ENCODE data around the gene GNG2. TPM values are rescaled to one million over a fixed set of nuclear protein-coding genes. Genes with fewer than 3 reads are reported as not detected.

Gene GNG2
- total and polyA plus RNA-seq, 2 donors from 2014 or later: 4.0 to 35.6 TPM

GRCh38 chr14:51847489-51847796 is 13.0 kb upstream of the GNG2 start:
- Histone ChIP-seq H3K9me3 (ENCODE audit: control insufficient read depth in 2 of 3, insufficient read depth in 1 of 3, low read length in 3 of 3) (no peaks in the 10 kb centered on the region), H3K36me3 (ENCODE audit: control insufficient read depth in 2 of 3, insufficient read depth in 3 of 3, low read length in 3 of 3) (no peaks in the 10 kb centered on the region), H3K4me3 (ENCODE audit: low read length in 3 of 3) (peak overlapping the region in 1 of 3 donors; percentile 18), H3K27ac (ENCODE audit: low read depth in 2 of 2, low read length in 2 of 2) (peak overlapping the region in 1 of 2 donors; percentile 43), H3K27me3 (ENCODE audit: control insufficient read depth, insufficient read depth, low read length) (no peaks in the 10 kb centered on the region), H3K4me1 (ENCODE audit: control insufficient read depth in 2 of 3, insufficient read depth in 2 of 3, low read depth in 1 of 3, low read length in 3 of 3) (peaks cover 0 to 2% (median 0%) of the 10 kb centered on the region in 3 donors), H3K9ac (ENCODE audit: low read length in 3 of 3) (no peak overlapping the region)
- TF ChIP-seq, protein P1, sequence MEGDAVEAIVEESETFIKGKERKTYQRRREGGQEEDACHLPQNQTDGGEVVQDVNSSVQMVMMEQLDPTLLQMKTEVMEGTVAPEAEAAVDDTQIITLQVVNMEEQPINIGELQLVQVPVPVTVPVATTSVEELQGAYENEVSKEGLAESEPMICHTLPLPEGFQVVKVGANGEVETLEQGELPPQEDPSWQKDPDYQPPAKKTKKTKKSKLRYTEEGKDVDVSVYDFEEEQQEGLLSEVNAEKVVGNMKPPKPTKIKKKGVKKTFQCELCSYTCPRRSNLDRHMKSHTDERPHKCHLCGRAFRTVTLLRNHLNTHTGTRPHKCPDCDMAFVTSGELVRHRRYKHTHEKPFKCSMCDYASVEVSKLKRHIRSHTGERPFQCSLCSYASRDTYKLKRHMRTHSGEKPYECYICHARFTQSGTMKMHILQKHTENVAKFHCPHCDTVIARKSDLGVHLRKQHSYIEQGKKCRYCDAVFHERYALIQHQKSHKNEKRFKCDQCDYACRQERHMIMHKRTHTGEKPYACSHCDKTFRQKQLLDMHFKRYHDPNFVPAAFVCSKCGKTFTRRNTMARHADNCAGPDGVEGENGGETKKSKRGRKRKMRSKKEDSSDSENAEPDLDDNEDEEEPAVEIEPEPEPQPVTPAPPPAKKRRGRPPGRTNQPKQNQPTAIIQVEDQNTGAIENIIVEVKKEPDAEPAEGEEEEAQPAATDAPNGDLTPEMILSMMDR (IDR thresholded peaks at IDR 0.05; ENCODE audit: borderline replicate concordance, extremely low read depth, insufficient read depth): no peak
- intact Hi-C loops (cut with DNase I): no loop called here
- DNase-seq (no peak), FAIRE-seq (no peak)

- Histone ChIP-seq H3K27ac (ENCODE audit: low read depth in 2 of 2, low read length in 2 of 2) (peak overlapping the region in 1 of 2 donors; percentile 14), H3K27me3 (ENCODE audit: control insufficient read depth, insufficient read depth, low read length) (no peaks in the 10 kb centered on the region), H3K4me3 (ENCODE audit: low read length in 3 of 3) (no peak overlapping the region), H3K4me1 (ENCODE audit: control insufficient read depth in 2 of 3, insufficient read depth in 2 of 3, low read depth in 1 of 3, low read length in 3 of 3) (peaks cover 0 to 2% (median 0%) of the 10 kb centered on the region in 3 donors), H3K9me3 (ENCODE audit: control insufficient read depth in 2 of 3, insufficient read depth in 1 of 3, low read length in 3 of 3) (no peaks in the 10 kb centered on the region), H3K36me3 (ENCODE audit: control insufficient read depth in 2 of 3, insufficient read depth in 3 of 3, low read length in 3 of 3) (no peaks in the 10 kb centered on the region), H3K9ac (ENCODE audit: low read length in 3 of 3) (no peak overlapping the region)
- TF ChIP-seq, protein P1 (IDR thresholded peaks at IDR 0.05; ENCODE audit: borderline replicate concordance, extremely low read depth, insufficient read depth): no peak
- FAIRE-seq: no peak
- no peak for DNase-seq
- intact Hi-C loops (cut with DNase I): no loop called here
These were observed 12.3 kb upstream of the GNG2 start for GRCh38 chr14:51848120-51848519.

- no peaks in the 10 kb centered on the region for H3K9me3 ChIP-seq (ENCODE audit: control insufficient read depth in 2 of 3, insufficient read depth in 1 of 3, low read length in 3 of 3)
- TF ChIP-seq, protein P1 (IDR thresholded peaks at IDR 0.05; ENCODE audit: borderline replicate concordance, extremely low read depth, insufficient read depth): no peak
- no peak for FAIRE-seq
- H3K9ac ChIP-seq (ENCODE audit: low read length in 3 of 3): no peak overlapping the region
- H3K27ac ChIP-seq (ENCODE audit: low read depth in 2 of 2, low read length in 2 of 2): no peak overlapping the region
- no peak overlapping the region for H3K4me3 ChIP-seq (ENCODE audit: low read length in 3 of 3)
- no peaks in the 10 kb centered on the region for H3K27me3 ChIP-seq (ENCODE audit: control insufficient read depth, insufficient read depth, low read length)
- intact Hi-C loops (cut with DNase I): no loop called here
- peaks cover 0 to 2% (median 0%) of the 10 kb centered on the region in 3 donors for H3K4me1 ChIP-seq (ENCODE audit: control insufficient read depth in 2 of 3, insufficient read depth in 2 of 3, low read depth in 1 of 3, low read length in 3 of 3)
- DNase-seq: no peak
- H3K36me3 ChIP-seq (ENCODE audit: control insufficient read depth in 2 of 3, insufficient read depth in 3 of 3, low read length in 3 of 3): no peaks in the 10 kb centered on the region
These were observed 11.3 kb upstream of the GNG2 start for GRCh38 chr14:51849097-51849496.

DNA sequence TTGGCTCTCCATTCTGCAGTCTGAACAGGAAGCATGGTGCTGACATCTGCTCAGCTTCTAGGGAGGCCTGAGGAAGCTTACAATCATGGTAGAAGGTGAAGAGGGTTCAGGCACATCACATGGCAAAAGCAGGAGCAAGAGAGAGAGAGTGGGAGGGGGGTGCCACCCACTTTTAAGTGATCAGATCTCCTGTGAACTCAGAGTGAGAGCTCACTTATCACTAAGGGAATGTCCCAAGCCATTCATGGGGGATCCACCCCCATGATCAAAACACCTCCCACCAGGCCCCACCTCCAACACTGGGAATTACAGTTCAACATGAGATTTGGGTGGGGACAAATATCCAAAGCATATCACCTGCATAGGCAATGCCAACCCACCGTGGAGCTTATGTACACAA is 9.8 kb upstream of the GNG2 start:
- Histone ChIP-seq H3K9me3 (ENCODE audit: control insufficient read depth in 2 of 3, insufficient read depth in 1 of 3, low read length in 3 of 3) (no peaks in the 10 kb centered on the region), H3K36me3 (ENCODE audit: control insufficient read depth in 2 of 3, insufficient read depth in 3 of 3, low read length in 3 of 3) (no peaks in the 10 kb centered on the region), H3K4me3 (ENCODE audit: low read length in 3 of 3) (no peak overlapping the region), H3K9ac (ENCODE audit: low read length in 3 of 3) (no peak overlapping the region), H3K4me1 (ENCODE audit: control insufficient read depth in 2 of 3, insufficient read depth in 2 of 3, low read depth in 1 of 3, low read length in 3 of 3) (peaks cover 0 to 2% (median 0%) of the 10 kb centered on the region in 3 donors), H3K27ac (ENCODE audit: low read depth in 2 of 2, low read length in 2 of 2) (no peak overlapping the region), H3K27me3 (ENCODE audit: control insufficient read depth, insufficient read depth, low read length) (no peaks in the 10 kb centered on the region)
- no peak for DNase-seq
- FAIRE-seq: no peak
- intact Hi-C loops (cut with DNase I): no loop called here
- TF ChIP-seq, protein P1 (IDR thresholded peaks at IDR 0.05; ENCODE audit: borderline replicate concordance, extremely low read depth, insufficient read depth): no peak
